T-cell (primary cell): ENCODE measurements around the gene MSTN. TPM values are rescaled to one million over a fixed set of nuclear protein-coding genes. Genes with fewer than 3 reads are reported as not detected.

Source experiments
- ATAC-seq, 4 experiments: fragments of 200-7000 bp in 3 of 4; fragments of 150-1000 bp in 1 of 4; cut with Tn5 transposase; replicated peaks in 1 of 4; 1 replicate in 3 of 4; 2 replicates in 1 of 4; pipeline ENCODE4 v1.10.0; 2021; ENCODE audit warnings: moderate library complexity in 3 of 4, mild to moderate bottlenecking in 2 of 4, moderate number of reproducible peaks in 1 of 4
- CTCF ChIA-PET, 2 donors: fragments of 300-600 bp; sonication (Branson Sonifier 250); formaldehyde crosslinking; loops; one replicate each; lab custom pipeline; 2022; ENCODE audit warnings: antibody characterized with exemption in 2 of 2; lab: Charles Lee
- POLR2A ChIA-PET, 2 donors: fragments of 300-600 bp; sonication (Branson Sonifier 250); formaldehyde crosslinking; loops; one replicate each; lab custom pipeline; 2022; ENCODE audit warnings: antibody characterized with exemption in 2 of 2; lab: Charles Lee
- DNase-seq, 35 experiments: peaks; one replicate each; pipeline versions ENCODE4 v3.0.0 to v3.0.0-alpha.2; 2013 to 2023
- H3K27ac ChIP-seq: one replicate; pipeline ENCODE4 v1.5.1; 2013; ENCODE audit warnings: low read length
- H3K27me3 ChIP-seq, 2 experiments: replicated peaks in 1 of 2; 1 replicate in 1 of 2; 2 replicates in 1 of 2; pipeline versions ENCODE4 v1.6.1 to v1.7.0; 2013; ENCODE audit warnings: low read length in 1 of 2, mixed read lengths in 1 of 2; ENCODE audit not compliant: control insufficient read depth in 2 of 2, insufficient read depth in 2 of 2; ENCODE audit errors: extremely low read depth in 1 of 2
- H3K36me3 ChIP-seq, 2 donors: 1 replicate in 1 of 2; 2 replicates in 1 of 2; pipeline versions ENCODE4 v1.6.1 to v1.7.0; 2013; ENCODE audit warnings: low read length in 1 of 2; ENCODE audit not compliant: control insufficient read depth in 2 of 2, insufficient read depth in 1 of 2; ENCODE audit errors: extremely low read depth in 1 of 2
- H3K4me1 ChIP-seq, 2 experiments: 1 replicate in 1 of 2; 2 replicates in 1 of 2; pipeline versions ENCODE4 v1.6.1 to v1.7.0; 2013; ENCODE audit warnings: low read length in 2 of 2, mixed read lengths in 1 of 2; ENCODE audit not compliant: insufficient read depth in 2 of 2, control insufficient read depth in 1 of 2; ENCODE audit errors: extremely low read depth in 1 of 2
- H3K4me3 ChIP-seq, 2 donors: 1 replicate in 1 of 2; 2 replicates in 1 of 2; pipeline versions ENCODE4 v1.5.1 to v1.7.0; 2013; ENCODE audit warnings: mild to moderate bottlenecking in 2 of 2, low read length in 1 of 2, moderate library complexity in 1 of 2; ENCODE audit not compliant: control insufficient read depth in 1 of 2; ENCODE audit errors: extremely low read depth in 1 of 2
- H3K9me3 ChIP-seq: 2 replicates; pipeline ENCODE4 v1.7.0; 2013
- H3K27ac Mint-ChIP-seq, 2 donors: one replicate each; pipeline ENCODE4 v1.8.0; 2020 to 2021; ENCODE audit warnings: mild to moderate bottlenecking in 2 of 2, mixed read lengths in 2 of 2
- H3K27me3 Mint-ChIP-seq, 2 donors: one replicate each; pipeline ENCODE4 v1.8.0; 2021 to 2022; ENCODE audit warnings: mixed read lengths in 2 of 2
- H3K36me3 Mint-ChIP-seq: one replicate; pipeline ENCODE4 v1.8.0; 2021; ENCODE audit warnings: mixed read lengths
- H3K4me1 Mint-ChIP-seq, 3 donors: one replicate each; pipeline ENCODE4 v1.8.0; 2020 to 2022; ENCODE audit warnings: mixed read lengths in 3 of 3, mild to moderate bottlenecking in 1 of 3
- H3K4me3 Mint-ChIP-seq, 3 donors: one replicate each; pipeline ENCODE4 v1.8.0; 2020 to 2022; ENCODE audit warnings: mild to moderate bottlenecking in 3 of 3, mixed read lengths in 3 of 3, moderate library complexity in 3 of 3
- H3K9me3 Mint-ChIP-seq, 3 donors: one replicate each; pipeline ENCODE4 v1.8.0; 2020 to 2022; ENCODE audit warnings: mixed read lengths in 3 of 3
- WGBS: methylation state at CpG from one replicate; pipeline ENCODE4 v1.1.5; 2013; ENCODE audit warnings: missing lambda C conversion rate; ENCODE audit not compliant: insufficient coverage; 5-methylcytosine and 5-hydroxymethylcytosine counted together
- total RNA-seq, 35 experiments: library from RNA in 6 of 35; stranded (reverse) in 6 of 35; fragments of 120-200 nt in 1 of 35; gene quantifications; one replicate each; pipeline versions ENCODE4 v1.2.1 to v1.2.4 and lab custom pipeline; 2013 to 2026

MSTN gene
- total RNA-seq, 5 donors from 2014 or later (not counting 1 experiment from before 2014, with no cell fraction given) = not detected

GRCh38 chr2:190090148-190090547, 27.6 kb upstream of the MSTN start:
- 90% methylated on average over 1 of the region's 2 CpGs for WGBS
- ATAC-seq = no peak
- H3K36me3 Mint-ChIP-seq = no peaks in the 10 kb centered on the region

GRCh38 chr2:190088917-190089316, 26.4 kb upstream of the MSTN start:
- WGBS = 20% methylated on average over 1 of the region's 4 CpGs
- no peaks in the 10 kb centered on the region for H3K4me1 ChIP-seq
- POLR2A ChIA-PET = no interaction called here
- H3K27me3 ChIP-seq = no peaks in the 10 kb centered on the region
- H3K9me3 ChIP-seq = no peaks in the 10 kb centered on the region
- Mint-ChIP-seq H3K27me3 (no peaks in the 10 kb centered on the region), H3K36me3 (no peaks in the 10 kb centered on the region), H3K4me1 (no peaks in the 10 kb centered on the region), H3K4me3 (no peak overlapping the region), H3K9me3 (no peaks in the 10 kb centered on the region), H3K27ac (no peak overlapping the region)
- DNase-seq (peak in 29 of 35 experiments; percentile 1 to 72 (median 22)), ATAC-seq (peak in 1 of 4 experiments; percentile 62)
- H3K27ac ChIP-seq = no peak overlapping the region
- no peak overlapping the region for H3K4me3 ChIP-seq
- CTCF ChIA-PET = interaction anchor here (0.6 to 1.4 kb wide), 9 partner anchors 9 to 717 kb away, joined by 3 to 5 read pairs (median 3); no protein-coding TSS in a partner anchor
- no peaks in the 10 kb centered on the region for H3K36me3 ChIP-seq

More at GRCh38 chr2:190090148-190090547, 27.6 kb upstream of the MSTN start:
- H3K4me3 Mint-ChIP-seq = no peak overlapping the region
- no peak overlapping the region for H3K27ac Mint-ChIP-seq
- Histone ChIP-seq H3K27ac (no peak overlapping the region), H3K36me3 (no peaks in the 10 kb centered on the region), H3K4me1 (no peaks in the 10 kb centered on the region), H3K4me3 (no peak overlapping the region), H3K27me3 (no peaks in the 10 kb centered on the region), H3K9me3 (no peaks in the 10 kb centered on the region)
- H3K4me1 Mint-ChIP-seq = no peaks in the 10 kb centered on the region
- ChIA-PET CTCF (interaction anchor here in 1 of 2 donors (0.6 kb wide), 1 partner anchor 563 kb away, joined by 3 read pairs; no protein-coding TSS in a partner anchor), POLR2A (no interaction called here)
- DNase-seq = no peak
- no peaks in the 10 kb centered on the region for H3K27me3 Mint-ChIP-seq
- no peaks in the 10 kb centered on the region for H3K9me3 Mint-ChIP-seq

GRCh38 chr2:190084704-190085103, 22.2 kb upstream of the MSTN start:
- CTCF ChIA-PET = no interaction called here
- Mint-ChIP-seq H3K4me3 (no peak overlapping the region), H3K27me3 (peaks cover 9 to 11% of the 10 kb centered on the region in 2 donors)

GRCh38 chr2:190082118-190082517, 19.6 kb upstream of the MSTN start:
- 100% methylated on average over 1 of the region's 1 CpG for WGBS
- no peaks in the 10 kb centered on the region for H3K4me1 Mint-ChIP-seq
- ChIA-PET POLR2A (no interaction called here), CTCF (interaction anchor here in 1 of 2 donors (1.2 kb wide), 1 partner anchor 8 kb away, joined by 6 read pairs; no protein-coding TSS in a partner anchor)
- H3K27ac Mint-ChIP-seq = no peak overlapping the region
- no peaks in the 10 kb centered on the region for H3K4me1 ChIP-seq
- ATAC-seq = no peak
- no peaks in the 10 kb centered on the region for H3K9me3 ChIP-seq
- H3K27ac ChIP-seq = no peak overlapping the region
- no peaks in the 10 kb centered on the region for H3K9me3 Mint-ChIP-seq
- H3K27me3 Mint-ChIP-seq = peaks cover 15 to 22% of the 10 kb centered on the region in 2 donors
- no peak overlapping the region for H3K4me3 Mint-ChIP-seq
- no peaks in the 10 kb centered on the region for H3K36me3 Mint-ChIP-seq
- H3K4me3 ChIP-seq = no peak overlapping the region
- no peaks in the 10 kb centered on the region for H3K36me3 ChIP-seq
- DNase-seq = no peak
- H3K27me3 ChIP-seq = peaks cover 0 to 4% of the 10 kb centered on the region in 2 experiments

More at GRCh38 chr2:190084704-190085103, 22.2 kb upstream of the MSTN start:
- no peak for DNase-seq
- H3K36me3 ChIP-seq = no peaks in the 10 kb centered on the region
- no peaks in the 10 kb centered on the region for H3K9me3 ChIP-seq
- ATAC-seq = no peak
- H3K27ac Mint-ChIP-seq = no peak overlapping the region
- H3K36me3 Mint-ChIP-seq = no peaks in the 10 kb centered on the region
- POLR2A ChIA-PET = no interaction called here
- no peak overlapping the region for H3K27ac ChIP-seq
- H3K27me3 ChIP-seq = peaks cover 0 to 4% of the 10 kb centered on the region in 2 experiments
- H3K4me1 ChIP-seq = no peaks in the 10 kb centered on the region
- H3K9me3 Mint-ChIP-seq = no peaks in the 10 kb centered on the region
- no peak overlapping the region for H3K4me3 ChIP-seq
- no CpG with 5 or more reads among the region's 2 CpGs for WGBS
- H3K4me1 Mint-ChIP-seq = no peaks in the 10 kb centered on the region

- ATAC-seq = no peak
- Mint-ChIP-seq H3K36me3 (no peaks in the 10 kb centered on the region), H3K27ac (no peak overlapping the region), H3K4me3 (no peak overlapping the region), H3K4me1 (no peaks in the 10 kb centered on the region), H3K9me3 (peaks cover 0 to 6% (median 0%) of the 10 kb centered on the region in 3 donors), H3K27me3 (peaks cover 15 to 22% of the 10 kb centered on the region in 2 donors)
- CTCF ChIA-PET = interaction anchor here in 1 of 2 donors (0.5 to 1.1 kb wide), 2 partner anchors 8 to 396 kb away, joined by 4 read pairs; no protein-coding TSS in a partner anchor
- Histone ChIP-seq H3K27ac (no peak overlapping the region), H3K36me3 (no peaks in the 10 kb centered on the region), H3K4me3 (no peak overlapping the region), H3K9me3 (no peaks in the 10 kb centered on the region), H3K27me3 (peaks cover 0 to 4% of the 10 kb centered on the region in 2 experiments), H3K4me1 (no peaks in the 10 kb centered on the region)
- no peak for DNase-seq
- POLR2A ChIA-PET = no interaction called here
Measured at GRCh38 chr2:190080527-190081049, 18.1 kb upstream of the MSTN start.

GRCh38 chr2:190079160-190079559, 16.6 kb upstream of the MSTN start:
- H3K4me3 ChIP-seq = no peak overlapping the region
- ChIA-PET POLR2A (no interaction called here), CTCF (no interaction called here)
- H3K9me3 Mint-ChIP-seq = peaks cover 0 to 10% (median 0%) of the 10 kb centered on the region in 3 donors
- DNase-seq (no peak), ATAC-seq (no peak)
- 90% methylated on average over 2 of the region's 2 CpGs for WGBS
- H3K27ac Mint-ChIP-seq = no peak overlapping the region
- no peaks in the 10 kb centered on the region for H3K9me3 ChIP-seq
- H3K36me3 Mint-ChIP-seq = no peaks in the 10 kb centered on the region
- no peaks in the 10 kb centered on the region for H3K4me1 Mint-ChIP-seq
- no peaks in the 10 kb centered on the region for H3K36me3 ChIP-seq
- H3K4me3 Mint-ChIP-seq = no peak overlapping the region
- peaks cover 0 to 4% of the 10 kb centered on the region in 2 experiments for H3K27me3 ChIP-seq
- H3K27ac ChIP-seq = no peak overlapping the region
- peaks cover 15 to 22% of the 10 kb centered on the region in 2 donors for H3K27me3 Mint-ChIP-seq
- no peaks in the 10 kb centered on the region for H3K4me1 ChIP-seq
